ENCODE measurements around the gene ZDHHC21.

Gene ZDHHC21

GRCh38 chr9:14608540-14608939 is 84.7 kb downstream of the ZDHHC21 start:
- no peak overlapping the region for H2AK5ac ChIP-seq (ENCODE audit: low read length)
- H3K56ac ChIP-seq (ENCODE audit: low read length): no peak overlapping the region
- no CpG with 5 or more reads among the region's 2 CpGs for WGBS (ENCODE audit: extremely low coverage, insufficient coverage, low lambda C conversion rate)
- H3K27ac ChIP-seq (ENCODE audit: low read depth, low read length): no peak overlapping the region
- H2BK15ac ChIP-seq (replicated peaks; ENCODE audit: low read depth): no peak overlapping the region
- H3K79me1 ChIP-seq (ENCODE audit: low read length): no peaks in the 10 kb centered on the region
- no peak overlapping the region for H2BK5ac ChIP-seq (ENCODE audit: low read length)
- H4K8ac ChIP-seq (ENCODE audit: low read depth, low read length): no peak overlapping the region
- H3K27me3 ChIP-seq (ENCODE audit: insufficient read depth, low read length, poor library complexity): no peaks in the 10 kb centered on the region
- no peak overlapping the region for H3K18ac ChIP-seq (ENCODE audit: low read length)
- H3K4me3 ChIP-seq (ENCODE audit: low read length): no peak overlapping the region
- H3K36me3 ChIP-seq (ENCODE audit: control insufficient read depth, insufficient read depth, low read length): no peaks in the 10 kb centered on the region
- no peak overlapping the region for H4K5ac ChIP-seq (ENCODE audit: low read length)
- H3K79me2 ChIP-seq (ENCODE audit: control insufficient read depth, insufficient read depth, low read length): no peaks in the 10 kb centered on the region
- no peaks in the 10 kb centered on the region for H3K4me1 ChIP-seq (ENCODE audit: control insufficient read depth, low read depth, low read length)
- no peak overlapping the region for H3K23ac ChIP-seq (ENCODE audit: low read length)
- H3K4ac ChIP-seq (ENCODE audit: low read depth, low read length): no peak overlapping the region
- no peak overlapping the region for H3K9ac ChIP-seq (ENCODE audit: low read length)
- no peak for DNase-seq
- H3K4me2 ChIP-seq (ENCODE audit: low read length): no peak overlapping the region
- H2BK120ac ChIP-seq (ENCODE audit: low read depth, low read length): no peak overlapping the region

DNA sequence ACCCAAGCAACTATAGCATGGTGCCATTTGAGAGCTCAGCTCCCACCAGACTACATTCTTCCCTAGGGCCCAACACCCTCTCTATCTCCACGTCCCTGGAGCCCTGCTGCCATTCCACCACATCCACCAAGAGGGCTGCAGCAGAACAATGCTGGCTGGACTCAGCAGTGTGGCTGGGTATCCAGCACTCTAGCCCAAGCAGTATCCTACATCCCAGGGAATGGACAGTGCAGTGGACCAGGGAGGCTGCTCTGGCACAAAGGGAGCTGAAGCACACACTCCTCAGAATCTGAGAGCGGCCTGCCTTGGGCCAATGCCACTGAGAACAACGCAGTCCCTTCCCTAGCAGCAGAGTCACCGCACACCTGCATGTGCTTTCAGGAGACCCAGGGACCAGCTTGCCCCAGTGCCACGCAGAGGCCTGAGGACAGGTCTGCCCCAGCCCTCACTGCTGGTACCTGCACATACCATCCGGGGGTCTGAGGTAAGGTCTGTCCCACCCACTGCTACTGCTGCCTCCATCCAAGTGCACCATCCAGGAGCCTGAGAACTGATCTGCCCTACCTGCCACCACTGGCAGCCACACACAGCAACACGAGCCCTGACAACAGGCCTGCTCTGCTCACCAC is 95.9 kb downstream of the ZDHHC21 start:
- H3K56ac ChIP-seq (ENCODE audit: low read length): no peak overlapping the region
- H4K8ac ChIP-seq (ENCODE audit: low read depth, low read length): no peak overlapping the region
- no peaks in the 10 kb centered on the region for H3K36me3 ChIP-seq (ENCODE audit: control insufficient read depth, insufficient read depth, low read length)
- no peaks in the 10 kb centered on the region for H3K79me2 ChIP-seq (ENCODE audit: control insufficient read depth, insufficient read depth, low read length)
- no peak overlapping the region for H2BK5ac ChIP-seq (ENCODE audit: low read length)
- H3K9ac ChIP-seq (ENCODE audit: low read length): no peak overlapping the region
- no peak overlapping the region for H3K27ac ChIP-seq (ENCODE audit: low read depth, low read length)
- no peaks in the 10 kb centered on the region for H3K4me1 ChIP-seq (ENCODE audit: control insufficient read depth, low read depth, low read length)
- no peak overlapping the region for H2BK15ac ChIP-seq (replicated peaks; ENCODE audit: low read depth)
- no peak for DNase-seq
- no peak overlapping the region for H3K4me3 ChIP-seq (ENCODE audit: low read length)
- H3K4ac ChIP-seq (ENCODE audit: low read depth, low read length): no peak overlapping the region
- H3K18ac ChIP-seq (ENCODE audit: low read length): no peak overlapping the region
- no peaks in the 10 kb centered on the region for H3K27me3 ChIP-seq (ENCODE audit: insufficient read depth, low read length, poor library complexity)
- no peak overlapping the region for H4K5ac ChIP-seq (ENCODE audit: low read length)
- H3K79me1 ChIP-seq (ENCODE audit: low read length): no peaks in the 10 kb centered on the region
- no peak overlapping the region for H2BK120ac ChIP-seq (ENCODE audit: low read depth, low read length)
- no peak overlapping the region for H2AK5ac ChIP-seq (ENCODE audit: low read length)
- no peak overlapping the region for H3K4me2 ChIP-seq (ENCODE audit: low read length)
- no CpG with 5 or more reads among the region's 7 CpGs for WGBS (ENCODE audit: extremely low coverage, insufficient coverage, low lambda C conversion rate)
- H3K23ac ChIP-seq (ENCODE audit: low read length): no peak overlapping the region

DNA sequence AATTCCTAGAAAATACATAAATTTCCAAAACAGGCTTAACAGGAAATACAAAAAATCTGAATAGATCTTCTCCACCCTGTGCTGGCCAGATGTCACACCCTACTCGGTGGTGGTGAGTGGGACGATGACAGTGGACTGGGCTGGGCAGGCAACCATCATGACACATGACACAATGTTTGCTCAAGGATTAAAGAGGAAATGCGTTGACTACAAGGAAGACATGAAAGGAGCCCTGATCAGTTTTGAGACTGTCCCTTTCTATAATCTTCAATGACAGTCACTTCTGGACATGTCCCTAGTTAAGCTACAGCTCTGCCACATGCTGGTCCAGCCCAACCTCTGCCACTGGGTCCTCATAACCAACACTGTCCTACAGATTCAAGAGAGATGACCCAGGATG is 99.8 kb downstream of the ZDHHC21 start:
- Histone ChIP-seq H3K23ac (ENCODE audit: low read length) (no peak overlapping the region), H3K56ac (ENCODE audit: low read length) (no peak overlapping the region), H4K5ac (ENCODE audit: low read length) (no peak overlapping the region), H3K79me2 (ENCODE audit: control insufficient read depth, insufficient read depth, low read length) (no peaks in the 10 kb centered on the region), H3K9ac (ENCODE audit: low read length) (no peak overlapping the region), H3K27ac (ENCODE audit: low read depth, low read length) (no peak overlapping the region), H3K18ac (ENCODE audit: low read length) (no peak overlapping the region), H2BK5ac (ENCODE audit: low read length) (no peak overlapping the region), H2BK120ac (ENCODE audit: low read depth, low read length) (no peak overlapping the region), H3K79me1 (ENCODE audit: low read length) (no peaks in the 10 kb centered on the region), H2BK15ac (replicated peaks; ENCODE audit: low read depth) (no peak overlapping the region), H4K8ac (ENCODE audit: low read depth, low read length) (no peak overlapping the region), H3K4me2 (ENCODE audit: low read length) (no peak overlapping the region), H3K27me3 (ENCODE audit: insufficient read depth, low read length, poor library complexity) (no peaks in the 10 kb centered on the region), H3K4me3 (ENCODE audit: low read length) (no peak overlapping the region), H3K4me1 (ENCODE audit: control insufficient read depth, low read depth, low read length) (no peaks in the 10 kb centered on the region), H3K36me3 (ENCODE audit: control insufficient read depth, insufficient read depth, low read length) (no peaks in the 10 kb centered on the region), H3K4ac (ENCODE audit: low read depth, low read length) (no peak overlapping the region), H2AK5ac (ENCODE audit: low read length) (no peak overlapping the region)
- WGBS (ENCODE audit: extremely low coverage, insufficient coverage, low lambda C conversion rate): no CpG with 5 or more reads among the region's 3 CpGs
- no peak for DNase-seq

GRCh38 chr9:14591411-14591810 is 101.8 kb downstream of the ZDHHC21 start:
- no peak overlapping the region for H3K4me2 ChIP-seq (ENCODE audit: low read length)
- H2BK15ac ChIP-seq (replicated peaks; ENCODE audit: low read depth): no peak overlapping the region
- no peaks in the 10 kb centered on the region for H3K79me2 ChIP-seq (ENCODE audit: control insufficient read depth, insufficient read depth, low read length)
- WGBS (ENCODE audit: extremely low coverage, insufficient coverage, low lambda C conversion rate): no CpG with 5 or more reads among the region's 3 CpGs
- no peak overlapping the region for H4K8ac ChIP-seq (ENCODE audit: low read depth, low read length)
- H3K27me3 ChIP-seq (ENCODE audit: insufficient read depth, low read length, poor library complexity): no peaks in the 10 kb centered on the region
- H2BK120ac ChIP-seq (ENCODE audit: low read depth, low read length): no peak overlapping the region
- H3K4me3 ChIP-seq (ENCODE audit: low read length): no peak overlapping the region
- no peaks in the 10 kb centered on the region for H3K36me3 ChIP-seq (ENCODE audit: control insufficient read depth, insufficient read depth, low read length)
- H3K56ac ChIP-seq (ENCODE audit: low read length): no peak overlapping the region
- H3K4ac ChIP-seq (ENCODE audit: low read depth, low read length): no peak overlapping the region
- H2AK5ac ChIP-seq (ENCODE audit: low read length): no peak overlapping the region
- H3K9ac ChIP-seq (ENCODE audit: low read length): no peak overlapping the region
- H4K5ac ChIP-seq (ENCODE audit: low read length): no peak overlapping the region
- no peak overlapping the region for H3K18ac ChIP-seq (ENCODE audit: low read length)
- no peak overlapping the region for H3K27ac ChIP-seq (ENCODE audit: low read depth, low read length)
- no peak overlapping the region for H3K23ac ChIP-seq (ENCODE audit: low read length)
- no peak for DNase-seq
- no peaks in the 10 kb centered on the region for H3K79me1 ChIP-seq (ENCODE audit: low read length)
- H2BK5ac ChIP-seq (ENCODE audit: low read length): no peak overlapping the region
- H3K4me1 ChIP-seq (ENCODE audit: control insufficient read depth, low read depth, low read length): no peaks in the 10 kb centered on the region

- no CpG with 5 or more reads among the region's 8 CpGs for WGBS (ENCODE audit: extremely low coverage, insufficient coverage, low lambda C conversion rate)
- H3K79me1 ChIP-seq (ENCODE audit: low read length): no peaks in the 10 kb centered on the region
Observed at GRCh38 chr9:14585730-14586473, 107.3 kb downstream of the ZDHHC21 start.

More at GRCh38 chr9:14585730-14586473, 107.3 kb downstream of the ZDHHC21 start:
- H2BK5ac ChIP-seq (ENCODE audit: low read length): no peak overlapping the region
- DNase-seq: no peak
- no peaks in the 10 kb centered on the region for H3K36me3 ChIP-seq (ENCODE audit: control insufficient read depth, insufficient read depth, low read length)
- no peaks in the 10 kb centered on the region for H3K79me2 ChIP-seq (ENCODE audit: control insufficient read depth, insufficient read depth, low read length)
- H3K4ac ChIP-seq (ENCODE audit: low read depth, low read length): no peak overlapping the region
- H3K4me3 ChIP-seq (ENCODE audit: low read length): no peak overlapping the region
- H3K18ac ChIP-seq (ENCODE audit: low read length): no peak overlapping the region
- no peaks in the 10 kb centered on the region for H3K27me3 ChIP-seq (ENCODE audit: insufficient read depth, low read length, poor library complexity)
- H3K27ac ChIP-seq (ENCODE audit: low read depth, low read length): no peak overlapping the region
- H3K23ac ChIP-seq (ENCODE audit: low read length): no peak overlapping the region
- H2BK120ac ChIP-seq (ENCODE audit: low read depth, low read length): no peak overlapping the region
- H3K4me2 ChIP-seq (ENCODE audit: low read length): no peak overlapping the region
- H2BK15ac ChIP-seq (replicated peaks; ENCODE audit: low read depth): no peak overlapping the region
- no peak overlapping the region for H3K56ac ChIP-seq (ENCODE audit: low read length)
- H4K8ac ChIP-seq (ENCODE audit: low read depth, low read length): no peak overlapping the region
- no peak overlapping the region for H2AK5ac ChIP-seq (ENCODE audit: low read length)
- H3K9ac ChIP-seq (ENCODE audit: low read length): no peak overlapping the region
- H4K5ac ChIP-seq (ENCODE audit: low read length): no peak overlapping the region
- H3K4me1 ChIP-seq (ENCODE audit: control insufficient read depth, low read depth, low read length): no peaks in the 10 kb centered on the region
